NCI-H82 (cell line): ENCODE results near the gene RHCG.

Experiments used
- DNase-seq: peaks from one replicate; lab custom pipeline; 2025; lab: John Stamatoyannopoulos, UW

Gene RHCG

DNA sequence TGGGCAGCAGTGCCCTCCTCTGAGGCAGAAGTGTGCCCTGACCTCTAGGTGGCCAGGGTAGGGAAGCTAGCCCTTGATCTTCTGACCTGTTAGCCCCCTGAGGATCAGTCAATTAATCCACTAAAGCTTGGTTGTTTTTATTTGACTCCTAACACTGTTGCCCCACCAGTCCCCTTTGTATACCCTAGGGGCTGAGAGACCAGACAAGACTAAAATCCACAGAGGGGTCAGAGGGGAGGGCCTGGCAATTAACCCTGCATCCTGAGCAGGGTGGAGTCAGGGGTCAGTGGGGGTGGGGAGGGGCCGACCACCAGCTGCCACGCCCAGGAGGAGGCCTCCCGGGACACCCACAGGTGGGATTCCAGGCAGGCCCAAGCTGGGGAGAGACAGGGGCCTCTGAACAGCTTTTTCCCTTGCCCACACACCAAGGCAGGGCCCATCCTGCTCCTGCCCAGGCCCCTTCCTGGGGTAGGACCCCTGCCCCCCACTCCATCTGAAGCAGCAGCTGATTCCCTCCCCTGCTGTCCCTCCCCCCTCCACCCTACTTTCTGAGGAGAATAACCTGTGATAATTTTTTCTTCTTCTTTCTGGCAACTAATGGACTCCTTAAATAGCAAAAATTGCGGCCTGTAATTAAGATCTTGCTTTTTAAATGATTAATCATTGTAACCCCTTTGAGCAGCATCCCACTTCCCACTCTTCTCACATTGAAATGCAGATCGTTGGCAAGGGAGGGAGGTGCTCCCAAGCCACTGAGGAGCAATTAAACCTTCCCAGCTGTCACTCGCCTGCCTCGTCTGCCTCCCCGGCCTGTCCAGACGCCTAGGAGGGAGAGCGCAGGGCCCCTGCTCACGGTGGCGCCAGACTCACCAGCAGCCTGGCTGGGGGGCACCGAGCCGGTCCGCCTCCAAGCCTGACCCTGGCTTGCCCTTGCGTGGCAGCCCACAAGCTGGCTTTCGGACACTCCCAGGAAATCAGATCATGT, 51.9 kb downstream of the RHCG start:
- DNase-seq = peak; percentile 95

DNA sequence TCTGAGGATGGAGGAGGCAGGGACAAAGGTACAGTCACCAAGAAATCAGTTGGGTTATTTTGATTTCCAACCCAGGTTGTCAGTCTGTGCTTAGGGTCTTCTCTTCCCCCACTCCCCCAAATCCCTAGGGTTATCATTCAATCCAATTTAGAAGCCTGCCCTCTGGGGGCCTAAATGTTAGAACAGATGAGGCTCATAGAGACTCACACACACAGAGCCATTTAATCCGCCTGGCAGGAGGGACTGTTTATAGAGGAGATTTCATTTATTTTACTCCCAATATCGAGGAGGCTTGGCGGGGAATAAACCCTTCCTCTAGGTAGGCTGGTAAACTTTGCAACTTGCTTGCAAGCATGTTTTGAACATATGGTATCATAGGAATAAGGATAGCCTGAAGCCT, 52.8 kb downstream of the RHCG start:
- DNase-seq = peak; percentile 95

DNA sequence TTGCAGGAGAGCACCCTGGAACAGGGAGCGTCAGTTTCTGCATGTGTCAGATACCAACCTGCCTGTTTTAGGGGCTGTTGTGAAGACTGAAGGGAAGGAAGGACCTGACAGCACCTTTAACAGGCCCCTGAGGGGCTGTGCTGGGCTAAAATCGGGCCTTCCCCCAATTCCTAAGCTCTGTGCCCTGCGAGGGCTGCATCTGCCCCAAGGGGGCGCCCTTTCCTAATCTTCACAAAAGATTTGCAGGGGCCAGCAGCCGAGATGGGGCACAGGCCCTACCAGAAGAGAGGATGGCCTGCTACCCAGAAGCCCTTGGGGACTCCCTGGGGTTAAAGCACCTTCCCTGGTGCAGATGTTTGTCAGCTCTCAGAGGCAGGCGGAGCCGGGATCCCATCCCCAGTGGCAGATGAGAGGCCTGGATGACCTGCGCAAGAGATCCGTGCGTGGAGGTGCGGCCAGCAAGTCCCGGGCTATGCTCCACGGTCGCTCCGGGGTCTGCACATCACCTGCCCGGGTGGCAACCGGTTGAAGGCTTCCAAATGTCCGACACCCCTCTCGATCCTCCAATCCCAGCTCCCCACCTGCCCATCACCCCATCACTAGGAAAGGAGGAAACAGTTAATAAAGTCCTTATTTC, 53.6 kb downstream of the RHCG start:
- DNase-seq = peak; percentile 96

DNA sequence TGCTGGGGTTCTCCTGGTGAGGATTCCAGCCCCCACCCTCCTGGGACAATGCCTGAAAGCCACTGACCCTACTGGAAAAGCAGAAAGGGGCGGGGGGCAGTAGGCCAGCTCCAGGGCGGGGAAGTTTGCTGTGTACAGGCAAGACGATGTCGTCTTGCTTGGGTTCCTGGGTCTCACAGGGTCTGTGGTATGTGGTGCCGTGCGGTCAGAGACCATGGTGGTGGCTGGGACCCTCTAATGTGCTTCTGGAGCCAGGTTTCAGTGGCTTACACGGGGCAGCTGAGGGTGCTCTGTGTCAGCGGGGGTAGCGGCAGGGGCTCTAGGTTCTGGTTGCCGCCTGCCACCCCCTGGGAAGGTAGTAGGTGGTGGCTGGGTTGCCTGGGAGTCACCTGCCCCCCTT, 54.2 kb downstream of the RHCG start:
- DNase-seq = no peak

DNA sequence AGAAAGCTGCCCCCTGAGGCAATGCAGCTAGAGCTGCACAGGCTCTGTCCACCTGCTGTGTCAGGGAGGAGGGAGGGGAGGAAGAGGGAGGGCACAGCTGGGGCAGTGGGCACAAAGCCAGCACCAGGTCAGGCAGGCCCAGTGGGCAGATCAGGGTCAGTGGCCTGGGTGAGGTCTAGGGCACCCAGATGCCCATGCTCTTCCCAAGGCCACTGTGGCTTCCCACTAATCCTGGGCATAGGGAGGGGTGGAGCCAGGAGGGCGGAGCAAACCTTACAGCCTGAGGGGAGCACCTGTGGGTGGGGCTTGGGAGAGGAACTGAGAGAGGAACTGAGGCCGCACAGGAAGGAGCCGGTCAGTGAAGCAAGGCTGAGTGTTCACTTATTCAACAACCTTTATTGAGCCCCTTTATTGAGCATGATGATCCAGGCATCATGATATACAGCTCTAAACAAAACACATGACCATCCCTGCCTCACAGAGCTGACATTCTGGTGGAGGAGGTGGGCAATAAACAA, 55.0 kb downstream of the RHCG start:
- DNase-seq = peak; percentile 62

DNA sequence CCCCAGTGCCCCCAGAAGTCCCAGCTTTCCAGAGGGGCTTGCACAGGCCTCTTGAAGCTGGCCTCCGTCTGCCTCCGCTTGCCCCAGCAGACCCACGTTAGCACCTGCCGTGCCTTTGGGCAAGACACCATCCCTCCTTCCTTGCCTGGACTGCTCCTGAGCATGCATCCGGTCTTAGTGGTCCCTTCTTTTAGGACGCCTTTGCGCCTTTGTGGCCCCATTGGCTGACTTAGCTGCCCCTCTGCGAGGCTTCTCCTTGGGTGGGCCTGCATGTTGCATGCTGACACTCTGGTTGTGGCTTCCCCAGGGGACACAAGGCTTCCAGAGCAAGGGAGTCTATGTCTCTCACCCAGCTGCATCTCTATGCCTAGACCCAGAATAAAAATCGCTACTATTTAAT, 56.6 kb downstream of the RHCG start:
- DNase-seq = no peak

DNA sequence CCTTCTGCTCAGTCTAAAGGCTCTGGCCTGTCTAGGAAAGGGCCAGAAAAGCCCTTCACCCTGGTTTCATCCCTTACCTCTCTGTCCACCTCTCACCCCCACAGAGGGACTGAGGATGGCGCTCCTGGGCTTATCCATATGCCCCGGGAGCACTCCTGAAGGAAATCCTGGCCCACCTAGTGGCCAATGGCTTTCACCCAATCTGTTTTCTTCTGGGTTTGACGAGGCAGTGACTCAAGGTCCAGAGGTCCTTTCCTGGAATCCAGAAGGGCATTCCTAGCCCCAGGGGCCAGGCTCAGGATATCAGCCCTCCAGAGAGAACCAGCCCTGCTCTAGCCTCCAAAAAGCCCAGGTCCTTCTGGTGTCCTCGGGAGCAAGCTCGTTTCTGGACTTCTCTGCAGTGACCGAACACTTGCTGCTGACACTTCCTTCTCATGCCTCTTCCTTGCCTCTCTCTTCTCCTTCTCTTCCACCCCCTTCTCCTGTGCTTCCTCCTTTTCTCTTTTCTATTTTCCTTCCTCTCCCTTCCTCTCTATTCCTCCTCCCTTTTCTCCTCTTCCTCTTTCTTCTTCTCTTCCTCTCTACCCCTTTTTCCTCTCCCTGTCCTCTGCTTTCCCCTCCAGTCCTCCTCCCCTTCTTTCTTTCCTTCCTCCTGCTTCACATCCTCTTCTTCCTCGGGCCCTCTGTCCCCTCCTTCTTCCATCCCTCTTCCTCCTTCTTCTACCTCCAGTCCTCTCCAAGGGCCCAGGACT, 59.6 kb downstream of the RHCG start:
- DNase-seq = no peak

DNA sequence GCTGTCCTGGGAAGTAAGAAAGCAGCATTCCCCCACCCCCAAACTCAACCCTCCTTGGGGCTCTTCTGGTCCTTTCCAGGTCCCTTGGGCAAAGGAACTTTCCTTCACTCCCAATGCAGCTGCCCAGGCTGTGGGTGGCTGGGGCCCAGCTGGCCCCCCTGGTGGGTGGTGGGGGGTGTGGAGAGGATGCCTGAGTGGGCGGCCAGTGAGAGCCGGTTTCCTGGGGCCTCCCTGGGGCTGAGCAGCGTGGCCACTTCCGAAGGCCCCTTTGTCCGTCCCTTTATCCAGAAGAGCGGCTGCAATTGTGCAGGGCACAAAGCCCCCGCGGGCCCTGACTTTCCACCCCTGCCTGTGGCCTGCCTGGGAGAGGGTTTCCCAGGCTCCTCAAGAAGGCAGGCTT, 61.0 kb downstream of the RHCG start:
- DNase-seq = no peak

DNA sequence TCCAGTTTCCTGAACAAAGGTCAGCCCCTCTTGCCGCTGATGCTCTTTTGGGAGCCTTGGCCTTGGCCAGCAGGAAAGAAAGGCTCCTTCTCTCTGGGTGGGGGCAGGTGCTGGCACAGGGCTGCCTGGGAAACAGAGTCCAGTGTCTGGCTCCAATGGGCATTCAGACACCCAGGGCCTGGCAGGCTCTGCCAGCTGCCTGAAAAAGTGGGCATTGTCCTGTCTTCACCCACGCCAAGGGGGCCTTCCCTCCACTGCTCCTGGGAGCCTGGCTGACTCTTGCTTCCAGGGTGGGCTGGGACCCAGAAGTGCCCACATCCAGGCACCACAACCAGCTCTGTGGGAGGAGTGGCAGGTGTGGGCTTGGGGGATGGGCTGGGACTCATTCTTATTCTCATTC, 62.7 kb downstream of the RHCG start:
- DNase-seq = no peak

DNA sequence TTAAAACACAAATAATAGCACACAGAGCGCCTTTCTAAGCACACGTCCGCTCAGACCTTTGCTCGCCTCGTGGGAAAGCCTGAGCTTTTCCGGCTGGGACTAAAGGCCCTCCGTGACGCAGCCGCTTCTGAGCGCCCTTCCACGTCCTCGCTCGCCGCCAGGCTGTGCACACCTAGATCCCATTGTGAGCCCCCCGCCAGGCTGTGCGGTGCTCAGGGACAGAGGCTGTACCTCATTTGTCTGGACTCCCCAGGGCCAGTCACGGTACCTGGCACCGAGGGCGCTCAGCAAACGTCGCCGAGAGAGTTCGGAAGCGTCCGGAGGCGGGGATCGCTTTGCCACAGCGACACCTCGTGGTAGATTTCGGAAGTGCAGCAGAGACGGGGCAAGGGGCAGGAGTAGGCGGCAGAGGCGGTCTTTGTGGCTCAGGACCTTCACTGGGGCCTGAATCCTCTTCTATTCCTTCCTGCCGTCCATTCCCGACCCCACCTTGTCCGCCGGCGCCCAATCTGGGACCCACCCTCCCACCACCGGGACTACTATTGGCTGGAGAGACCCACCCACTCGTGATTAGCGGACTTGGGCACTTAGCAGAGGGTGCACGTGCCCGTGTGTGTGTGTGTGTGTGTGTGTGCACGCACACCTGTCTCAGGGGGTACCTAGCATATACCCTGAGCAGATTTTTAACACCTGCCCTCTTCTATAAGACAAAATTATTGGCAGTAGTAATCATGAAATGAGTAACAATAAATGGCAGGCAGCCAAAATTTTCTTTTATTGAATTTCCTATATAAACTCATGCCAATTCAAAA, 65.6 kb downstream of the RHCG start:
- DNase-seq = peak; percentile 88

DNA sequence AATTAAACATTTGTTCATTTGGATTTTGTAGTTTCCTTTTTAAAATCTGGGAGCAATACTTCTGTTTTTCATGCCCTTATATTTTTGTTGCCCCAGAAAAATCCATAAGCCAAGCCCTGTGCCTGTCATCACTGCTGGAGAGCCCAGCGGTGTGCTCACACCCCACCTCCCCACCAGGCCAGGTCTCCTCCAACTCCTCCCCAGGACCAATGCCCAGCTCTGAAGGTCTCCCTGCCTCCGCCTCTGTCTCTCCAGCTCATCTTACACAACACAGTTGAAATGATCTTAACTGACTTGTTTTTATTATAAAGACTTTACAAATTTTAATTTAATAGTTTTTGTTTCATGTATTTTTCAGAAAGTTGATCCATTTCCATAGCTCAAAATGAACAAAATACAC, 66.4 kb downstream of the RHCG start:
- DNase-seq = no peak

DNA sequence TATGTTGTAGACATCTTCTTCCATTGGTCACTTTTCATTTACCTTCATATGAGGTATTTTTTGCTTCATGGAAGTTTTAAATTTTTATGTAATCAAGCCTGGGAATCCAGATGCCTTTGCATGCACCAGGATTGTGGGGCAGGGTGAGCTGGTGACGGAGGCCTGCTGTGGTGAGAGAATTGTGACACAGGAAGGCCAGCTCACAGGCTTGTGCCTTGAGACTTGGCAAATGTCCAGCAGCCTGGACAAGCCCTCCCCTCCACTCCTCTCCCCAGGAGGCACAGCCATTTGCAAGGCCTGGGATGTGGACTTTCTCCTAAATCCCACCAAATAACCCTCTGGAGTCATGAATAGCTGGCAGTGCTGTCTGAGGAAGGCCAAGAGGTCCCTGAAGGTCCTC, 67.4 kb downstream of the RHCG start:
- peak; percentile 20 for DNase-seq

DNA sequence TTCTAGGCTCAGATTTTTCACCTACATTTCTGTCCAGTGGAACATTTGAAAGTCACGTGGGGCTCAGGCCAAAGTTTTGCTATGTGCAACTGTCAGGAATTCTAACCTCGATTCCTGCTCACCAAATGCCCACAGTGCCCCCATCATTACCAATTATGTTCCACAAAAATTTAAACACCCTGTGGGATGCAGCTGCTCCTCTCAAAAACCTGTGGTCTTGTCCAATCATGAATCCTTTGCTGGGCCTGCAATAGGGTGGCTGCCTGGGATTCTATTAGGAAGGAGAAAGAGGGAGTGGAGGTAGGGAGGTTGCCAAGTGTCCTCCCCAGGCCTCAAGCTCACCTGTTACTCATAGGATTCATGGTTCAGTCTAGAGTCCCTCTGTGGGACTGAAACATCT, 68.1 kb downstream of the RHCG start:
- no peak for DNase-seq

DNA sequence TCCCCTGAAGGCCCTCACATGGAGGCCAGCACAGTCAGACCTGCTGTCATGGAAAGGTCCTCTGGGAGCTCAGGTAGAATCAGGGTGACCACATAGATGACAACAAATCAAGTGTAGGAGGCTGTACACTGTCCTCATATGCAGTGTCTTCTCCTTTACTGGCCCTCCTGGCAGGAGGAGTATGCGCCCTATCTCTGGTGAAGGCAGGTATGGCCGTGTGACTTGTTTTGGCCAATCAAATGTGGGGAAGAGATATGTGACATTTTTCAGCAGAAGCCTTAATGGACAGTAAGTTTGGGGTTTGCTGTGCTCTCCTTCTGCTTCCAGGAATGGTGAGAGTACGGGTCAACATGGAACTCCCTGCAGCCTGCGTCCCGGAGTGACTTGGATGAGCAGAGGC, 69.9 kb downstream of the RHCG start:
- DNase-seq = no peak

DNA sequence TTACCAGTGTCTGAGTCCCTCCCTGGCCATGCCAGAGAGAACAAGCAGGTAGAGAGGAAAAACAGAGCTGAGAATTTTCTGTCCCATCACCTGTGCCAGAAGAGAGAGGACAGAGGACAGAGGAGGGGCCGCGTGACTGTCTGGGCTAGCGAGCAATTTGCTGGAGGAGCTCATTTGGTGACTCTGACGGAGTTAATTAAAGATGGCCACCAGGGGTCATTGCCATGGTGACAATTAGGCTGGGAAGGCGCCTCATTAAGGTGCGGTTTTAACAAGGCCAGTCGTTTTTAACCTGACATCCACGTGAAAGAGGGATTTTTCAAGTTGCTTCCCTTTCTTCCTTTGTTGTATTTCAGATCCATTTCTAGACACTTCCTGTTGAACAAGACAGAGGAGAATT, 72.4 kb downstream of the RHCG start:
- no peak for DNase-seq
